Stimulated activated CD8-positive, alpha-beta memory T cell treated with anti-CD3 and anti-CD28 coated beads, Interleukin-2, amount 100 ng/mL, for 1 hour (primary cell): Measurements from ENCODE around the gene ENKD1.

Experiments used
- DNase-seq, 2 donors: peaks; one replicate each; pipeline ENCODE4 v3.0.0-alpha.2; 2020; ENCODE audit warnings: low read depth in 2 of 2

The ENKD1 gene

DNA sequence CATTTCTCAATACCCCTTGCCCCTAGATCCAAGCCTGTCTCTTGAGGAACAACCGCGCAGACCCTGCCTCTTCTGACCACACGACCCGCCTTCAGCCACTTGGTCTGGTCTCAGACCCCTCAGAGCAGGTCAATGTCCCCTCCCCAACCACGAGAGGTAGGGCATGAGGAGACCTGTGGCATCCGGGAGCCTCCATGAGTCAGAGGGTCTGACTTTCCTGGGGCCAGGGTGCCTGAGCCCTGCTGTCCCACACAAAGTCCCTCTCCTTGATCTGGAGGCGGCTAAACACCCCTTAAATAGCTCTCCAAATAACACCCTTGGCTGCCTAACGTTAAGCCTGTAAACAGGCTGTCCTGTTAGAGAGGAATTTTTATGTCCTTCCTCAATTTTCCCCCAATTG is 16.5 kb downstream of the ENKD1 start:
- no peak for DNase-seq

DNA sequence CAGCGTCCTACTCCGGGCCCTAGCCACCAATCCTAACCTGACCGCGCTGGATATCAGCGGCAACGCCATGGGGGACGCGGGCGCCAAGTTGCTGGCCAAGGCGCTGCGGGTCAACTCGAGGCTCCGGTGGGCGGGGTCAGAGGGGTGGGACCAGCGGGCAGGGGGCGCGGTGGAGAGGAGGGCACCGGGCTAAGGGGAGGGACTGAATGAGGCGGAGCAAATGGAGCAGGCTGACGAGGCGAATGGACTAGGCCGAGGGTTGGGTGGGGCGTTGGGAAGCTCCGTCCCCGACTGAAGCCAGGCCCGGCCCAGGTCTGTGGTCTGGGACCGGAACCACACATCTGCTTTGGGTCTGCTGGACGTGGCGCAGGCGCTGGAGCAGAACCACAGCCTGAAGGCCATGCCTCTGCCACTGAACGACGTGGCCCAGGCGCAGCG is 17.0 kb downstream of the ENKD1 start:
- no peak for DNase-seq

DNA sequence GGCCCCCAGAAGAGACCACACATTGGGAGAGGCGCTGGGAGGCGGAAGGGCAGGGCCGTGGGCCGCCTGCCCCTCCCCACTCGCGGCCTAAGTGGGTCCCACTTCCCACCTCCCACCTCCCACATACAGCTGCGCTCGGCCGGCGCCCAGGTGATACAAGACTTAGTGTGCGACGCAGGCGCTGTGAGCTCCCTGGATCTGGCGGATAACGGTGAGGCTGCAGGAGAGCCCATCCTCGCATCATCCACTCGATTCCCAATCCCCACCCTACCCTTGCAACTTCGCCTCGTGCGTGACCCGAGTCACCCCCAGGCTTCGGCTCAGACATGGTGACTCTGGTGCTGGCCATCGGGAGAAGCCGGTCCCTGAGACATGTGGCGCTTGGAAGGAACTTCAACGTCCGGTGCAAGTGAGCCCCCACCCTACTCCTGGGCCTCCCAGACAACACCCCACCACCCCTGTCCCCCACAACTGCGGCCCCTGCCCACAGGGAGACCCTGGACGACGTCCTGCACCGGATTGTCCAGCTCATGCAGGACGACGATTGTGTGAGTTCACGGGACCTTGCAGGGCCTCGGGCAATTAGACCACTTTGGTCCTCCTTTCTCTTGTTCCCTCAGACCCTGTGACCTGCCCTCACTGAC is 17.7 kb downstream of the ENKD1 start:
- no peak for DNase-seq

DNA sequence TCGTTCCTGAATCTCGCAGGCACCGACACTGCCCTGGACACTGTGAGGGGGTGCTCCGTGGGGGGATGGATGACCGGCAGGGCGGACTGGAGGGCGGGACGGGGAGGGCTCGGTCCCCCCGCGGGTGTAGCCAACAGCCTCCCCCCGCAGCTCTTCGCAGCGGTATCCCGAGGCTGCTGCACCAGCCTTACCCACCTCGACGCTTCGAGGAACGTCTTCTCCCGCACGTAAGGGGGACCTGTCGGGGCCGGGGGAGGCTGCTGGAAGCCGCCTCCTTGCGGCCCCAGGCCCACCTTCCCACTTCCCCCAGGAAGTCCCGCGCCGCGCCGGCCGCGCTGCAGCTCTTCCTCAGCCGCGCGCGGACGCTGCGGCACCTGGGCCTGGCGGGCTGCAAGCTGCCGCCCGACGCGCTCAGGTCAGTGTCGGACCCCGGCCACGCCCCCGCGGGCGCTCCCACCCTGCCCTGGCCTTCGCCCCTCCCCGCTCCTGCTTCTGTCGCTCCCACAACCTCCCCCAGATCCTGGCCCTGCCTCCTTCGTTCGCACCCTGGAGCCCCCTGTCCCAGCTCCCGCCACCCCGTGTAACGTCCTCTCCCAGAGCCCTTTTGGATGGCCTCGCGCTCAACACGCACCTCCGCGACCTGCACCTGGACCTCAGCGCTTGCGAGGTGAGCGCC is 18.3 kb downstream of the ENKD1 start:
- DNase-seq, result no peak

DNA sequence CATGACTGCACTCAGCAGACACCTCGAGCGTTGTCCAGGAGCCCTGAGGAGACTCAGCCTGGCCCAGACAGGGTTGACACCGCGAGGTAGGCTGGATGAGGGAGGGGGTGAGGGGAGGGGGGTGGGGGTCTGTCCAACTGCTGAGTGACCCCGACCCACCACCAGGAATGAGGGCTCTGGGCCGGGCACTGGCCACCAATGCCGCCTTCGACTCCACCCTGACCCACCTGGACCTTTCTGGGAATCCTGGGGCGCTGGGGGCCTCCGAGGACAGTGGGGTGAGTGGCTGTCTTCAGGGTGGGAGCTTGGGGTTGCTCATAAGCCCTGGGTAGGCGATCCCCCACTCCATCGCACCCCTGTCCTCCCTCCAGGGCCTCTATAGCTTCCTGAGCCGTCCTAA is 18.9 kb downstream of the ENKD1 start:
- no peak for DNase-seq

DNA sequence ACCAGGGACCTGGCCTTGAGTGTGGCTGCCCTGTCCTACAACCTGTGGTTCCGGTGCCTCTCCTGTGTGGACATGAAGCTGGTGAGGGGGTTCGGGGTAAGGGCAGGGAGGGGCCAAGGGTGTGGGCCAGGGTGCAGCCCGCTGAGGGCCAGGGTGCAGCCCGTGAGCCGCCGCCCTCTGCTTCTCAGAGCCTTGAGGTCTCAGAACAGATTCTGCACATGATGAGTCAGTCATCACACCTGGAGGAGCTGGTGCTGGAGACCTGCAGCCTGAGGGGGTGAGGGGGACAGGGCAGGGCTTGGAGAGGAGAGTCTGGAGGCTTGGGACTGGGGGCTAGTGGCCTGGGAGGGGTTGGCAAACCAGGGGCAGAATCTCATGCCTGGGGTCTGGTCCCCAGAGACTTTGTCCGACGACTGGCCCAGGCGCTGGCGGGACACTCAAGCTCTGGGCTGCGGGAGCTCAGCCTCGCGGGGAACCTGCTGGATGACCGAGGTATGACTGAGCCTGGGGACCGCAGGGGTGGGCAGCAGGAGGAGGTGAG is 19.4 kb downstream of the ENKD1 start:
- DNase-seq, result no peak

DNA sequence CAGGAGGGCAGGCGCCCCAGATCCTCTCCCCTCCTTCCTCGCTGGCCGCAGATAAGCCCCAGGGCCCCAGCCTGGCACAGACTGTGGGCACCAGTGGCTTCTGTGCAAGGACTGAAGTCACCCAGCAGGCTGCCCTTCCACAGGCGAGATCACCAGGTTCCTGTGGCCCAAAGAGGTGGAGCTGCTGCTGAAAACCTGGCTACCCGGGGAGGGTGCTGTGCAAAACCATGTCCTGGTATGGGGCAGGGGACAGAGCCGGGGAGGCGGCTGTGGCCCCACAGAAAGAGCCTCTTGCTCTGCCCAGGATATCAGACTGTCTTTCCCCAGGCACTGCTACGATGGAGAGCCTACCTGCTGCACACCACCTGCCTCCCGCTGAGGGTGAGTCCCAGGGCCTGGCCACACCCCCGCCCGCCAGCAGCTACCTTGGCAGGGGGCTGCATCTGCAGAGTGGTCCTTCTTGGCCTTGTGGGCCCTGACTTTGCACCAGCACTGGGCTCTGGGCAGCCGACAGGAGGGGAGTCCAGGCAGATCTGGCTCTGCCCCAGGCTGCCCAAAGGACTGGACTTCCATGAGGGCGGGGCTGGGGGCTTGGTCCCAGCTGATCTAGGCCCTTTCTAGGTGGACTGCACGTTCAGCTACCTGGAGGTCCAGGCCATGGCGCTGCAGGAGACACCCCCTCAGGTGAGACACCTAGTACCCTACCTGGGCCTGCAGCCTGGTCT is 21.0 kb downstream of the ENKD1 start:
- DNase-seq, result no peak

DNA sequence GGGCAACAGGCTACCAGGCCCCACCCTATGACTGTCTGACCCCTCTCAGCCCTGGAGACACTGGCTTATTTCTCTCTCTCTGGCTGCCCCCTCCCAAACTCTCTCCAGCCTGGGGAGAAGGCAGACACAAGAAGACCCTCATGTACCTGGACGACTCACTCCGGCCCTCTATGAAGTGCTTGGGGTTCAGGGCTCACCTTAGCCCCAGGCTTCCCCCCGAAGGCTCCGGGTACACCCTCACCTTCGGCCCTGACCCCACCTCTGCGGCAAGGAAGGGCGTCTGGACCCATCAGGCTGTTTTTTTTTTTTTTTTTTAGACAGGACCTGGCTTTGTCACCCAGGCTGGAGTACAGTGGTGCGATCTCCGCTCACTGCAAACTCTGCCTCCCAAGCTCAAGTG is 22.5 kb downstream of the ENKD1 start:
- DNase-seq, result no peak

DNA sequence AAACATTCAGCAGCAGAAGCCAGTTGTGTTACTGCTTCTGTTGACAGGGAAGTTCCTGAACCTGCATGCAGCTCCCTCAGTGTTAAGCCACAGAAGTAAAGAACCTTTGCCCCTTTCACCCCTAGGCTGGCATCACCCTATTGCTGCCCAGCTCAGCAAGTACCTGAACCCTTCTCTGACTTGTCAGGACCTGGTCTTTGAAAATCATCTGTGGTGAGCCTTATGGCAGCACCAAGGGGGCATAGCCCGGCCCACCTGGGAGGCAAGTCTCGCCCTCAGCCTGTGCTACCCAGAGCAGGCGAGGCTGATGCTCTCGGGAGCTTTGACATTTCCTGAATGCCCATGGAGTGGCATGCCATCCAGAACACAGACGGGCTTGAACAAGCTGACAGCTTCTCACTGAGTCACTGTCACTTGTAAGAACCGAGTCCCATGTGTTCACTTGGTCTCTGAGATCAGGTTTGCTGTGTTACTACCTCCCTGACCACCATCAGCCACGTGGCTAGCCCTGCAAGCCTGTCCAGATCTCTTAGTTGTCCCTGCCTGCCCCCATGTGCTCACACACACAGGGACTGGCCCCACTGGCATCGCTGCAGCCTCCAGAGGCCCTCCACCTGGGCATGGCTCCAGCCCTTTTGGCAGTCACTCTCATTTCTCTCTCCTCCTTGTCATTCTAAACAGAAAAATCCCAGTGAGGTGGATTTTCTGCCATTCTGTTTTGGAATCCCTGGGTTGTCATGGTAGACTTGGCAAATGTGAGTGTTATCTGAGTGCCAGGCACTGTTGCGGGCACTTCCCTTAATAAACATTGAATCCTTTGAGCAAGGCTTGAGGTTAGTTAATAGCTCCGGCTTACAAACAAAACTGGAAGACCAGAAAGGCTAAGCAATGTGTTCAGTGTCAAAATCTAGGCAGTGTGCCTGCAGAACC is 24.5 kb downstream of the ENKD1 start:
- no peak for DNase-seq

DNA sequence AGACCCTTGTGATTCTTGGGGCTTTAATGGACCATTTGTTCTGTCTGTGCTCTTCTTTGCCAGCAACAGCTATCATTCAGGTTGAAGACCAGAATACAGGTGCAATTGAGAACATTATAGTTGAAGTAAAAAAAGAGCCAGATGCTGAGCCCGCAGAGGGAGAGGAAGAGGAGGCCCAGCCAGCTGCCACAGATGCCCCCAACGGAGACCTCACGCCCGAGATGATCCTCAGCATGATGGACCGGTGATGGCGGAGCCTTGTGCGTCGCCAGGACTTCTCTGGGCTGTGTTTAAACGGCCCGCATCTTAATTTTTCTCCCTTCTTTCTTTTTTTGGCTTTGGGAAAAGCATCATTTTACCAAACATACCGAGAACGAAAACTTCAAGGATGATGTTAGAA is 28.9 kb downstream of the ENKD1 start:
- no peak for DNase-seq

DNA sequence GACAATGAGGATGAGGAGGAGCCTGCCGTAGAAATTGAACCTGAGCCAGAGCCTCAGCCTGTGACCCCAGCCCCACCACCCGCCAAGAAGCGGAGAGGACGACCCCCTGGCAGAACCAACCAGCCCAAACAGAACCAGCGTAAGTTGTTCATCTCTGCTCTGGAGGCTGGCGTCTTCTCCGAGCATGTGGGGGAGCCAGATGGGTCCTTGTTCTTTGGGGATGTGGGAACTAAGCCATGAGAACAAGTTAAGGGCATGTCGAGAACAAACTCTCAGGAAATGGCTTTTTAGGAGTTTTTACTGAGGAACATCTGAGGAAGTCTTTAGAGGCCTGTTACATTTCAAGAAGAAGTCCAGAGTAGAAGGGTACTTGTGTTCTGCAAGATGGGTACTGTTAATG is 29.8 kb downstream of the ENKD1 start:
- DNase-seq, result no peak

DNA sequence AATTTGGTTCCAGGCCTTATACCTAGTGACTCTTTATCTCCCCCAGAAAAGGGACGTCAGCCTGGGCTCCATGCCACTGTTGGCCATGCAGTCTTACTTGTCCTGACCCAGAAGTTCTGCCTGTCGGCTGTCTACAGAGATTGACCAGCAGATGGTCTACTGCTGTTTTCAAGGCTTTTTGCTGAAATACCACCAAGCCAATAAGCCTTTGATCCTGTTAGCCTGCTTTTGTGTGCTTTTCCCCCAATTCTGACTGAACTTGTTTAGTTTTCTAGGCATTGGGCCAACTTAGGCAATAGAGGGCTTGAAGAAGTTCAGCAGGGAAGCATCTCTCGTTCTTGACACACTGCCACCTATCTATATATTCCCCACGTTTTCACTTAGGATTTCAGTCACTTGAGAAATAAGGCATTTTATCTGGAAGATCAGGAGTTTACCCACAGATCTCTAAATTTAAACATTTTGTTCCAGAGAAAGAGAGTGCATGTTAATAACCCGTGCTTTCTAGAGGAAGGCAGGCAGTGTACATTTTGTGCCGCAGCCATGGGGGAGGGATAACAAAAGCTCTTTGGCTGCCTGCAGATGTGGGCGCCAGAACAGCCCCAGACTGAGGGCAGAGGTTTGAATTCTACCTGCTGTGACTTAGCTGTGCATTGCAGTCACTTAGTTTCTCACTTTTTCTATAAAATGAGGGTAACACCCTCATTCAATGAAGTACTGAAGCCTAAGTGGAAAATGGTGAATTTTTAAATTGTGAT is 34.0 kb downstream of the ENKD1 start:
- no peak for DNase-seq

DNA sequence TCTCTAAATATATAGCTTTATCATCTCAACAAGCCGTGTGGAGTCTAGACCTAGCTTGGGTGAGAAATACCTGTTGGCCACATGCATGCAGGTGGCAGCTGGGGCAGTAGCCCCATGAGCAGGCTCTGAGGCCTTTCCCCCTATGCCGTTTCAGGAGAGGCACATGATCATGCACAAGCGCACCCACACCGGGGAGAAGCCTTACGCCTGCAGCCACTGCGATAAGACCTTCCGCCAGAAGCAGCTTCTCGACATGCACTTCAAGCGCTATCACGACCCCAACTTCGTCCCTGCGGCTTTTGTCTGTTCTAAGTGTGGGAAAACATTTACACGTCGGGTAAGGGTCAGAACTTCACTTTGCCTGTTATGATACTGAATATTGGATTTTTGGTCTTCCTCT is 38.3 kb downstream of the ENKD1 start:
- DNase-seq, result no peak

DNA sequence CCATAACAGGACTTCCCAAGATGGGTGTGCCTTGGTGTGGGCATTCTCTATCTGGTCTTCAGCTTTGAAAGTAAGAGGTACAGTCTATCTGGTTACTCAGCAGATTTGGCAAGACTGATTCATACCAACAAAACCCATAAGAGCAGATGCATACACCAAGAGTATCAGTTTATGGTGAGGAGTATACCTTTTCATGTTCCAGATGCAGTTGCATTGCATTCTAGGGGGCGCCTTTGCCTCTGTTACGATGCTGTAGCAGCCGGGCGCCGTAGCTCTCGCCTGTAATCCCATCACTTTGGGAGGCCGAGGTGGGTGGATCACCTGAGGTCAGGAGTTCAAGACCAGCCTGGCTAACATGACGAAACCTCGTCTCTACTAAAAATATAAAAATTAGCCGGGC is 52.7 kb downstream of the ENKD1 start:
- DNase-seq, result no peak
